HG02852 (cell line): Measurements from ENCODE around the gene LHPP.
"Not testable (repeated sequence)": the region's sequence is repeated elsewhere in the genome, so short reads cannot be mapped to it uniquely, and the experiment has no call there.

Experiments
- ATAC-seq: cut with Tn5 transposase; IDR thresholded peaks from one replicate; pipeline ENCODE4 v1.9.1; 2021; ENCODE audit warnings: mild to moderate bottlenecking, moderate library complexity; ENCODE audit not compliant: unreplicated experiment

LHPP gene

GRCh38 chr10:124535731-124536495 is 74.3 kb downstream of the LHPP start:
- no peak for ATAC-seq

- ATAC-seq: no peak
Observed at GRCh38 chr10:124536496-124537050, 75.0 kb downstream of the LHPP start.

GRCh38 chr10:124537166-124537725 is 75.6 kb downstream of the LHPP start:
- no peak for ATAC-seq

- no peak for ATAC-seq
Observed at GRCh38 chr10:124537891-124538290, 76.3 kb downstream of the LHPP start.

- ATAC-seq: no peak
Observed at GRCh38 chr10:124538706-124539105, 77.1 kb downstream of the LHPP start.

GRCh38 chr10:124539935-124540641 is 78.5 kb downstream of the LHPP start:
- ATAC-seq: no peak

GRCh38 chr10:124541076-124541903 is 79.7 kb downstream of the LHPP start:
- no peak for ATAC-seq

- no peak for ATAC-seq
Observed at GRCh38 chr10:124542336-124542735, 80.7 kb downstream of the LHPP start.

GRCh38 chr10:124543146-124543545 is 81.5 kb downstream of the LHPP start:
- ATAC-seq: no peak

GRCh38 chr10:124543971-124544370 is 82.3 kb downstream of the LHPP start:
- ATAC-seq: no peak

- ATAC-seq: no peak
Observed at GRCh38 chr10:124544711-124545110, 83.1 kb downstream of the LHPP start.

- no peak for ATAC-seq
Observed at GRCh38 chr10:124545351-124546054, 83.9 kb downstream of the LHPP start.

GRCh38 chr10:124546055-124546369 is 84.4 kb downstream of the LHPP start:
- no peak for ATAC-seq

GRCh38 chr10:124546957-124547646 is 85.5 kb downstream of the LHPP start:
- no peak for ATAC-seq

GRCh38 chr10:124547647-124548168 is 86.1 kb downstream of the LHPP start:
- ATAC-seq: no peak

GRCh38 chr10:124549171-124549570 is 87.5 kb downstream of the LHPP start:
- ATAC-seq: not testable (repeated sequence)

GRCh38 chr10:124550293-124551034 is 88.8 kb downstream of the LHPP start:
- ATAC-seq: peak; percentile 61

- ATAC-seq: no peak
Observed at GRCh38 chr10:124551097-124551496, 89.5 kb downstream of the LHPP start.

- no peak for ATAC-seq
Observed at GRCh38 chr10:124551755-124552154, 90.1 kb downstream of the LHPP start.
